NCI-H82 (cell line): Measurements from ENCODE around the gene SPTBN1.
"Not testable (repeated sequence)": the region's sequence is repeated elsewhere in the genome, so short reads cannot be mapped to it uniquely, and the experiment has no call there.

Experiments used
- DNase-seq: peaks from one replicate; lab custom pipeline; 2025; lab: John Stamatoyannopoulos, UW

Gene SPTBN1

GRCh38 chr2:54503192-54503591 lies 47.1 kb downstream of the SPTBN1 start:
- DNase-seq = peak; percentile 81

GRCh38 chr2:54503828-54504227 lies 47.7 kb downstream of the SPTBN1 start:
- no peak for DNase-seq

DNA sequence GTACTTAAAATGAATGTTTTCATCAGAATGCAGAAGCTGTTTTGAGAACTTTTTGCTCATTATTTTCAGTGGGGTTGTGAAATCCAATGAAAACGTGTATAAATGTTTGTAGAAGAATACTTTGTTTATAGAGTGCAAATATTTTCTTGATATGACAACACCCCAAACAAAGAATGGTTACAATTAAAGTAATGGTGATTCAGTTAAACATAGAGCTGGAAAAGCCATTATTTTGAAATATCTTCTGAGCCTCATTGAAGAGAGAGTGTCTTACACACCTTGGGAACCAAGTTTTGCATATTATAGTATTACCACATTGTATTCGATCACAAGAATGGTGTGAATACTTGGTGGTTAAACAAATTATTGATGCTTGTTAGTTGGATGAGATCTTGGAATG lies 48.7 kb downstream of the SPTBN1 start:
- DNase-seq = no peak

DNA sequence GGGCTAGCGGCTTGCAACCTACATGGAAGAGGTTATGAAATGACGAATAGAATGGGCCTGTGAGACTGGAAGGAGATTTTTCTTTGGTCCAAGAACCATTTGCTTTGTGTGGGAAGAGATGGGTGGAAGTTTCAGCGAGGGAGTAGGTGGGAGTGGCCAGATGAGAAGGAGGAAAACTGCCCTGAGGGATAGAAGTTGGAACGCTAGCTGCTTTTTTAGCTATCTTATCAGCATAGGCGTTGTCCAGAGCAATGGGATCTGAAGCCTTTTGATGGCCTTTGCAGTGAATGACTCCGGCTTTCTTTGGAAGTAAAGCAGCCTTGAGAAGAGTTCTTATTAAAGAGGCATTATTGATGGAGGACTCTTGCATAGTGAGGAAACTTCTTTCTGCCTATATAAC lies 52.4 kb downstream of the SPTBN1 start:
- no peak for DNase-seq

- not testable (repeated sequence) for DNase-seq
These were observed 52.9 kb downstream of the SPTBN1 start for GRCh38 chr2:54509043-54509442.

GRCh38 chr2:54510916-54511315 lies 54.8 kb downstream of the SPTBN1 start:
- peak; percentile 77 for DNase-seq

DNA sequence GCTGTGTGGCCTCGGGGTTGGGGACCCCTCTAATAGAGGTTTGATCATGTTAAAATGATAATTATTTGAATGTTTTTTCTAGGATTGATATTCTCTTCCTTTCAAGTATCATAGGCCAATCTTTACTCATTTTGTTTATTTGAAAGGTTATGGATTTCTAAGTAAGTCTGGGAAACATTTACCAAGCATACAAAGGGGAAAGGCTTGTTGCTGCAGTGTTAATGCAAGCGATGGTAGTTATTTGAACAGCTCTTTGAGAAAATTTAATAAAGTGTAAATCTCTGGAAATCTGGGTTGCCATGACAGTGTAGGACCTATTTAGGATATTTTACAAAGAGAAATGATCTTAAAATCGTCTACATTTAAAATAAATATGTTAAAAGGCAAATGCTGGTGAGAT lies 56.1 kb downstream of the SPTBN1 start:
- DNase-seq = no peak

DNA sequence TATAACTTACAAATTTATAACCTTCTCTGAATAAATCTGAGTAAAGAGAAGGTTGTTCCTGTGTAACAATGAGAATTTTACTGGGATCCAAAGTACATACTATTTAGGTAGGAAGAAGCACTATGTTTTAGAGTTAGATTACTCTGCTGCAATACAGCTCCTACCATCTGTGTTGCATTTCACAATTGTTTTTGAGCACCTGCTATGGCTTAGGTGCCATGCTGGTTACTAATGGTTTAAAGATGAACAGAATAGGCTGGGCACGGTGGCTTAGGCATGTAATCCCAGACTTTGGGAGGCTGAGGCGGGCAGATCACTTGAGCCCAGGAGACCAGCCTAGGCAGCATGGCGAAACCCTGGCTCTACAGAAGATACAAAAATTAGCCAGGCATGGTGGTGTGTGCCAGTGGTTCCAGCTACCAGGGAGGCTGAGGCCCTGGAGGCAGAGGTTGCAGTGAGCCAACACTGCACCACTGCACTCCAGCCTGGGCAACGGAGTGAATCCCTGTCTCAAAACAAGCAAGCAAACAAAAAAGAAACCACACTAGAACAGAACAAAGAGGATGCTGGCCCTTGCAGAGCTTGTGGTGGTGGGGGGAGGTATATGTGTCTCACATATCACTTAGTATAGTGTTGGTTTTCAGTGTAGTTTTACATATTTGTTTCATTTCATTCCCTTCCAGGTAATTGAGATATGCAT lies 56.7 kb downstream of the SPTBN1 start:
- DNase-seq = peak; percentile 42

DNA sequence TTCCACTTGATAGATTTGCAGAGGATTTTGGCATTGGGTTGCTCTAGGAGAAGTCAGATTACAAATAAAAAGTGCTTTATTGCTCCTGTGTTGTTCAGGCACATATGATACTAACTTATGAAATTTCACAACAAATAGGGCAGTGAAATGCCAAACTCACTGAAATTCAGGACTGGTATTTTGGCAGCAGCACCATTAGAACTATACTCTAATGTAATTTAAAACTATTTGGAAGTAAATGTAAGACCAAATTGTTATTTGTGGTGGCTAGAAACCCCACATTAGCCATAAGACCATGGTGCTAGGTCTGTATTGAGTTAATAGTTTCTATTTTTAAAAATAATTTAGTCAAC lies 57.2 kb downstream of the SPTBN1 start:
- no peak for DNase-seq

GRCh38 chr2:54514822-54515569 lies 58.9 kb downstream of the SPTBN1 start:
- no peak for DNase-seq

DNA sequence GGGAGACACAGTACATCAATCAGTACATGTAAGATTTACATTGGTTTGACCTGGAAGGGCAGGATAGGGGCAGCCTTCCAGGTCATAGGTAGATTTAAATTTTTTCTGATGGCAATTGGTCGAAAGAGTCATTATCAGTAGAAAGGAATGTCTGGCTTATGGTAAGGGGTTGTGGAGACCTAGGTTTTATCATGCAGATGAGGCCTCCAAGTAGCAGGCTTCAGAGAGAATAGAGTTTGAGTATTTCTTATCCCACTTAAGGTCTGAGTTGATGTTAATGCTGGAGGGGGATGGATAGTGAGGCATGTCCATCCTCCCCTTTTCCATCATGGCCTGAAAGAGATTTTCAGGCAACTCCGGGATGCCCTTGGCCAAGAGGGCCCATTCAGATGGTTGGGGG lies 60.7 kb downstream of the SPTBN1 start:
- no peak for DNase-seq

DNA sequence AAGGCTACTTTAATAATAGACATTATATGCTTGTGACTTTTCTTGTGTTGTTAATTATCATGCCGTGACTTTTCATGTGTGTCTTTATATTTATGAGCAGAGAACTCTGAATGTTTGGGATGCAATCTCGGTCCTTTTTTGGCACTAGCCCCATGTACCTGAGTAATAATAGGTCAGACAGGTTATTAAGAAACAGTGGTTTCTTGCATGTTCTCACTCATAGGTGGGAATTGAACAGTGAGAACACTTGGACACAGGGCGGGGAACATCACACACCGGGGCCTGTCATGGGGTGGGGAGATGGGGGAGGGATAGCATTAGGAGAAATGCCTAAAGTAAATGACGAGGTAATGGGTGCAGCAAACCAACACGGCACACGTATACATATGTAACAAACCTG lies 61.9 kb downstream of the SPTBN1 start:
- not testable (repeated sequence) for DNase-seq

- DNase-seq = no peak
These were observed 62.3 kb downstream of the SPTBN1 start for GRCh38 chr2:54518430-54518829.

- DNase-seq = no peak
These were observed 63.8 kb downstream of the SPTBN1 start for GRCh38 chr2:54519841-54520459.

DNA sequence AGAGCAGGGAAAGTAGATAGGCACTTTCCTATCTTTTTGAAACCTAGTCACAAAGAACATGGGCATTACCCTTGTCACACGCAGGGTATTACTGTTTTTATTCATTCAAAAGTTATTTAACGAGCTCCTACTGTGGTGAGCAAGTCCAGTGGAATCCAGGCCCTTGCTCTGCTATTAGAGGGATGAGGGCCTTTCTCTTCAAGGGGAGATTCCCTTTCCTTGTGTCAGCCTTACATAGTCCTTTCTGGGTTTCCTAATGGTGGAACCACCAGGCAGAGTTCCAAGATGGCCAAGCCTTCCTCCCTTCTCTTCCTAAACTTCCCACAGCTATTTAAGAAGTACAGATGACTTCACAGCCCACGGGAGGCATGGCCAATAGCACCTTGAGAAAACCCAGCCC lies 64.6 kb downstream of the SPTBN1 start:
- no peak for DNase-seq

GRCh38 chr2:54522624-54523281 lies 66.6 kb downstream of the SPTBN1 start:
- peak; percentile 82 for DNase-seq

GRCh38 chr2:54523324-54523959 lies 67.3 kb downstream of the SPTBN1 start:
- no peak for DNase-seq

- DNase-seq = no peak
These were observed 68.3 kb downstream of the SPTBN1 start for GRCh38 chr2:54524226-54524991.

DNA sequence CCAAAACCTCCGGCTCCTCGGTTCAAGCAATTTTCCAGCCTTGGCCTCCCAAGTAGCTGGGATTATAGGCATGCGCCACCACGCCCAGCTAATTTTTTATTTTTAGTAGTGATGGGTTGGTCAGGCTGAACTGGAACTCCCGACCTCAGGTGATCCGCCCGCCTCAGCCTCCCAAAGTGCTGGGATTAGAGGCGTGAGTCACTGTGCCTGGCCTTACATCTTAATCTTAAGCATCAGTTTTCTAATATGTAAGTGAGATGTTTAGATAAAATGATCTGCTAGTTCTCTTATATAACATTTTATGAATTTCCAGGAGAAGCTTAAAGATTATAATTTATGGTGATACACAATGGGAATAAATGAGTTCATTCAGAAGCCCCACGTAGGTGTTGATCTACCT lies 69.2 kb downstream of the SPTBN1 start:
- DNase-seq = no peak

DNA sequence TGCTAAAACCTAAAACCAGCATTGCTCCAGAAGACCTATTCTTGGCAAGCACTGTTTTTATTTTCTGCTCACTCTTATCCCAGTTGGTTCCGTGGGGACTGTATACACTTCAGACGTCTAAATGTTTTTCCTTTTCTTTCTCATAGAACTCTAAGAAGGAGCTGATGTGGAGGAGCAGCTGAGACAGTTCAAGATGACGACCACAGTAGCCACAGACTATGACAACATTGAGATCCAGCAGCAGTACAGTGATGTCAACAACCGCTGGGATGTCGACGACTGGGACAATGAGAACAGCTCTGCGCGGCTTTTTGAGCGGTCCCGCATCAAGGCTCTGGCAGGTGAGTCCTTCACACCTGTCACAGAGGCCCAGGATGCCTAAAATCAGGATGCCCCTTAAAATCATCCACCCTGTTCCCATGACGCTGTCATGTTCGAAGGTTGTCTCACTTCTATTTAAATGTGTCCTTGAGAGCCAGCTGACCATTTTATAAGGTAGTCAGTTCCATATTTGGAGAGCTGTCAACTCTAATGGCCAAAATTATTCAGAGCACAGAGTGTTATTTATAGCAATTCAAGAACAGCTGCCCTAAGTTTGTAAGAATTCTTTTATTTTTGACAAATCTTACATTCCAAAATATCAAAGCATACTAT lies 70.2 kb downstream of the SPTBN1 start:
- DNase-seq = no peak
